NCI-H82 treated with DMSO at 0.1 percent for 48 hours (cell line): ENCODE data around the gene LRP5.

ENCODE experiments used
- DNase-seq: peaks from one replicate; lab custom pipeline; 2025; ENCODE audit not compliant: unreplicated experiment; lab: John Stamatoyannopoulos, UW

LRP5 gene

GRCh38 chr11:68308068-68308467, 4.3 kb upstream of the LRP5 start:
- no peak for DNase-seq

- DNase-seq, result no peak
Measured at GRCh38 chr11:68309621-68310185, 2.7 kb upstream of the LRP5 start.

- DNase-seq, result no peak
Measured at GRCh38 chr11:68311160-68312116, 953 bp upstream of the LRP5 start.

- no peak for DNase-seq
Measured at GRCh38 chr11:68312780-68313573, 586 bp downstream of the LRP5 start.

- no peak for DNase-seq
Measured at GRCh38 chr11:68313574-68314202, 1.3 kb downstream of the LRP5 start.

GRCh38 chr11:68314203-68315170, 2.1 kb downstream of the LRP5 start:
- DNase-seq, result no peak

GRCh38 chr11:68315171-68315920, 3.0 kb downstream of the LRP5 start:
- no peak for DNase-seq

GRCh38 chr11:68317147-68317785, 4.9 kb downstream of the LRP5 start:
- no peak for DNase-seq

GRCh38 chr11:68321293-68322051, 9.1 kb downstream of the LRP5 start:
- DNase-seq, result no peak

- DNase-seq, result no peak
Measured at GRCh38 chr11:68322052-68322430, 9.7 kb downstream of the LRP5 start.

- DNase-seq, result no peak
Measured at GRCh38 chr11:68324241-68324640, 11.8 kb downstream of the LRP5 start.

GRCh38 chr11:68324695-68325094, 12.3 kb downstream of the LRP5 start:
- no peak for DNase-seq

GRCh38 chr11:68325183-68325906, 13.0 kb downstream of the LRP5 start:
- DNase-seq, result no peak

- no peak for DNase-seq
Measured at GRCh38 chr11:68325907-68326220, 13.5 kb downstream of the LRP5 start.

- no peak for DNase-seq
Measured at GRCh38 chr11:68326334-68327215, 14.2 kb downstream of the LRP5 start.

GRCh38 chr11:68327586-68328370, 15.4 kb downstream of the LRP5 start:
- no peak for DNase-seq
